GM21526 (cell line): ENCODE results near the gene CCDC134.
"Not testable (repeated sequence)": the region's sequence is repeated elsewhere in the genome, so short reads cannot be mapped to it uniquely, and the experiment has no call there.

ENCODE experiments used
- ATAC-seq: cut with Tn5 transposase; IDR thresholded peaks from one replicate; pipeline ENCODE4 v1.9.1; 2021; ENCODE audit warnings: moderate library complexity; ENCODE audit not compliant: unreplicated experiment, low FRiP score

CCDC134 gene

GRCh38 chr22:41821471-41822316, 21.2 kb downstream of the CCDC134 start:
- ATAC-seq: no peak

DNA sequence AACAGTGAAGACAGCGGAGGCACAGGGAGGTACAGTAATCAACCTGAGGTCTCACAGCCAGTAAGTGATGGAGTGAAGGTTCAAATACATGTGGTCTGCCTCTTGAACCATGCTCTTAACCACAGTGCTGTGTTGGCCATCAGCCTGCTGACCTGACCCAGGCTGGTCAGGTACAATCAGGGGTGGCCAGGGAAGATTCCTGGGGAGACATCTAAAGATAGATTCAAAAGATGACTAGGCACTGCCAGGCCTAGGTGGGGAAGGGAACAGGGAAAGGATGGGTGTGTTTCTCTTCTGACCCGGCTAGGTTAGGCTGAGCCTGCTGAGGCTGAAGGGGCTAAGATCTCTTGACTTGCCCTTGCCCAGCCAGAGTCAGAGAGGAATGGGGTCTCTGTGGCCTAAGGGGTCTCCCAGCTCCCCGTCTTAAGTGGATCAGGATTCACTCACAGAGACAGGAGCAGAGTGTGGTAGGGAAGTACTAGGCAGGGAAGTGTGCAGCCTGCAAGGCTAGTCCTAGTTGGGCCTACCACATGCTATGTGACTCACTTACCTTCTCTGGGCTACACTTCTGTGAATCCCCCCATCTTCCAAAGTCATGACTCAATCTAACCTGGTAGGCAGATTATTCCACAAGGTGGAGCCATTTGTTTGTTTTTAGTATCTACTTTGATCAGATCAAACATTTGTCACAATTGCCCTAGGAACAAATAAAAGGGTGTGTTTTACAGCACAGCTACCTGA, 22.0 kb downstream of the CCDC134 start:
- no peak for ATAC-seq

DNA sequence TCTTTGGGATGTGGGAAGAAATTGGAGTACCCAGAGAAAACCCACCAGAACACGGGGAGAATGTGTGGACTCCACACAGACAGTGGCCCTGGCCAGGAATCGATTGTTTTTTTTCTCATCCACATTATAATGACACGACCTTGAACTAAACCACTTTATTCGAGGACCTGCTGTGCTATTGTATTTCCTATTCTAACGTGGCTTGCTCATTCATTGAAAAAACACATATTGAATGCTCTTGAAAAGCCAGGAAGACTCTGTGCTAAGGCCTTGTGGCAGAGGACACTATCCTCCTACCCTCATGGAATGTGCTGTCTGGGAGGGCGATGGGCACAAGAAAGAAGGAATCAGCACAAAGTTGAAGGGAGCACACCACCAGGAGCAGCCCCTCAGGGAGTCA, 23.3 kb downstream of the CCDC134 start:
- no peak for ATAC-seq

GRCh38 chr22:41825376-41825775, 24.9 kb downstream of the CCDC134 start:
- ATAC-seq: no peak

DNA sequence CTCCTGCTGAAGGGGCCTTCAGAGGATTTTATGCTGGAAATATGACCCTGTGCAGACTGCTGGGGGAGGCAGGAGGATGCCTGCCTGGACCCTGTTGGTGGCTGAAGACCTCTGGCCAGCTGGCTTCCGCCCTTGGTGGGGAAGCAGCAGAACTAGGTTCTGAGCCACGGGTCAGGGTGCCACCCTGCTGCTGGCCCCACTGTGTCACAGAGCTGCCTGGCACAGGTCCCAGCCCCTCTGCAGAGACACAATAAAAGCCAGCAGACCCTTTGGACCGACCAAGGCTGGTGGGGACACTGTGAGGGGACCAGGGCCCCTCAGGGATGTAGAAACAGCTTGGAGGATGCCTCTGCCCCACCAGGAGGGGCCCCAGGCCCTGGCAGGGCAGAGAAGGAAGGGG, 25.5 kb downstream of the CCDC134 start:
- ATAC-seq: no peak

DNA sequence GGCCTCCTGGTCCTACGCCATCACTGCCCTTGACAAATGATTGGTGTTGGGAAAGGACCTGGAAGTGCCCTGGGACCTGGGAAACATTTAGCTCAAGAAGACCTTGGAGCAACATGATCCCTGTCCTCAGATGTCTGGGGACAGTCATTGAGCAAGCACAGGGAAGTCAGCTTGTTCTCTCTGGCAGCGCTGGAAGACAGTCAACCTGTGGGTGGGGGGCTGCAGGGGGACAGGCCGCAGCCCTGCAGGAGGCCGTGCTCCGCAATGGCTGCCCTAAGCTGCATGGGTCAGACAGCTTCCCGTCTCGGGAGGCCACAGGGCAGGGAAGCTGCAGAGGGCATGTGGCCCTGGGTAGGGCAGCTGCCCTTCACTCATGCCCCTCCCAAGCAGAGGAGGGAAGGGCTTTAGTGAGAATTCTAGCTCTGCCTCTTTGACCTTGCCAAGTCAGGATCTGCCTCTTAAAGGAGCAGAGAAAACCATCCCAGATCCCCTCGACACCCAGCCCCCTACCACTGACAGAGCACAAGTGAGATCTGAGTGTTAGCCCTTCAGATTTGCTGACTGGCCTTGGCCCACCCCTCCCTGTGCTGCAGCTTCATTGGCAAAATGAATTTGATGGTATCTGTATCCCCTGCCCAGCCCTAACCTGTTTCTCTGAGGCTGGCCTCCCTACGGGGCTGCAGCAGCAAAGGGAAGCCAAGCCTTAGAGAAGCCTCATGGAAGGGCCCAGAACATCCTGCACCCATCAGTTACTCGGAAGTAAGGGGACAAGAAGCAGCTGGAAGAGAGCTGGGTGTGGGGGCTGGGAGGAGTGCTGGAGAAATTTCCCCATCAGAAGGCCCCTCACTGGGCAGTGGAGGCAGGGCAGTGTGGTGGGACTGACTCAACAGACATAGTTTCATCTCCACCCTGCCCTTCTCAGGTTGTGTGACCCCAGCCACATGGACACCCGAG, 26.2 kb downstream of the CCDC134 start:
- ATAC-seq: no peak

- no peak for ATAC-seq
Measured at GRCh38 chr22:41827671-41828070, 27.2 kb downstream of the CCDC134 start.

- ATAC-seq: no peak
Measured at GRCh38 chr22:41828516-41828915, 28.0 kb downstream of the CCDC134 start.

GRCh38 chr22:41830174-41830573, 29.7 kb downstream of the CCDC134 start:
- no peak for ATAC-seq

DNA sequence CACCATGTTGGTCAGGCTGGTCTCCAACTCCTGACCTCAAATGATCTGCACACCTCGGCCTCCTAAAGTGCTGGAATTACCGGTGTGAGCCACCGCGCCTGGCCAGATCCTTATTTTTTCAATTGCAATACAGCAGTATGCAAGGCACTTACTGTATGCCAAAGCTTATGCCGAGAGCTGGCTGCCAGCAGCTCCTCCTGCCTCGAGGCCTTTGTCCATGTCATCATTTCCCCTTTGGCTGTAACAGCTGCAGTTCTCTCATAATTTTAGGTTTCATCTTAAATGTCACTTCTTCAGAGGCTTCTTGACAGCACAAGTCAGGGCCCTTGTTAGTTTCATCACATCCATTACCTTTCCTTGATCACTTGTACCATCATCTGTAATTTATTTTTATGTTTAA, 30.9 kb downstream of the CCDC134 start:
- no peak for ATAC-seq

DNA sequence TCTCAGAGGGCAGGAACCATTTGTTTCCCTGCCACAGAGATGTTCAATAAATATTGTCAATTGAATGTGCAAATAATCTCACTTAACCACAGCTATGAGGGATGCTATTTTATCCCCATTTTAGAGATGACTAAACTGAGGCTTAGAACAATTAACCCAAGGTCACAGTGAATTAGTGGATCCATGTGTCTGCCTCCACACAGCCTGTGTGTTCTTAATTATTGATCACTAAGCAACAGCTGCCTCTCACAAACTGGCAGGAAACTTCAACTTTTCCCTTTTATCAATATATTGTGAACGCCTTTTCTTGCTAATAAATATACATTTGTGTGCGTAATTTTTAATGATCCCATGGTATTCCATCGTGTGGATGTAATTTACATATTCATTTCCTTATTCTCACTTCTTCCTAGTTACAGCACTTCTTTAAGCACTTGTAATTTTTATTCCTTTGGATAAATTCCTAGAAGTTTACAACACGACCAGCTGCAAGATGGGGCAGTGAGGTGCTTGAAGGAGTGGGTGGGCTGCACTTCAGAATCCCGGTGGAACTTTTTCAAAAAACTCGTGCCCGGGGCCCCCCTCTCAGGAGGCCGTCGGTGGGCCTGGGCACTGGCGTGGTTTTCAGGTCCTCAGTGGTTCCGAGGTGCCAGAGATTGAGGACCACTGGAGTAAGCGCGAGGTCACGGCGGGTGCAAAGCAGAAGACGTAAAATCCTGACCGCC, 31.5 kb downstream of the CCDC134 start:
- ATAC-seq: no peak

- peak; percentile 78 for ATAC-seq
Measured at GRCh38 chr22:41832553-41833368, 32.3 kb downstream of the CCDC134 start, which contains the start of gene SREBF2. Gene SREBF2, plus strand, starts transcription at chr22:41833105. Its CDS starts 166 bp downstream, at chr22:41833271.

- ATAC-seq: peak; percentile 12
Measured at GRCh38 chr22:41833369-41834004, 33.0 kb downstream of the CCDC134 start.

DNA sequence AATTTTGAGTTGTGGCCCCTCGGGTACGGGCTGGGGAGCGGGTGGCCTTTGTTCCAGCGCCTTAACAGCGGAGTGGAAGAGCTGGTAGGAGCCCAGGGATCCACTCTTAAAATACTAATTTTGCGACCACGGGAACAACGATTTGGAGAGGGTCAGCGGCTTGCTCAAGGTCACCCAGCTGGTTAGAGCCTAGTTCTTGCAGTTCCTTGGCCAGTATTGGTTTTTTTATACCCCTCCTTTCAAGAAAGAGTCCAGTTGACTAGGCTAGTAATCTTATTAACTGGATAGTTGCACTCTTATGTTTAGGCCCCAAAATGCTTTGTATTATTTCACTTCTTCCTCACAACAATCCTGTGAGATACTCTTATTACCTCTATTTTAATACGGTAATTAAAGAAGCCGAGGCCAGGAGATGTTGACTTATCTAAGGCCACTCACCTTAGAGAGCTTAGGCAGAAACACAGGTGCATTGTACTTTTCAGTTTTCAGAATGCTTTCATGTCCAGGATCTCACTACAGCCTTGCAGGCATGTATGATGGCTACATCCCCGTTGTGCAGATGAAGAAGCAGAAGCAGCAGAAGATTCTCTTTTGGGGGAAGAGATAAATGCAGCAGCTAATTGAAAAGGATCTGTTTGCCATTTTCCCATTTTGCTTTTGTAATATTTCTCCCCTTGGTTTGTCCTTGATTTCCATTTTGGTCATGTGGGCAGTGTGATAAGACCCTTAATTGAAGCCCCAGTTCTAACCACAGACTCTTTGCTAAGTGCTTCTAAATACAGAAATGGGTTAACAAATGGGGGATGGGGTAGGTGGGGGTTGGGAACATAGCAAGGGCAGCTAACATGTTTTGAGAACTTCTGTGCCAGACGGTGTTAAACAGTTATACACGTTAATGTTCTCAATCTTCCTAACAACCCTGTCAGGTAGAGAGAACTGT, 33.8 kb downstream of the CCDC134 start:
- ATAC-seq: no peak

DNA sequence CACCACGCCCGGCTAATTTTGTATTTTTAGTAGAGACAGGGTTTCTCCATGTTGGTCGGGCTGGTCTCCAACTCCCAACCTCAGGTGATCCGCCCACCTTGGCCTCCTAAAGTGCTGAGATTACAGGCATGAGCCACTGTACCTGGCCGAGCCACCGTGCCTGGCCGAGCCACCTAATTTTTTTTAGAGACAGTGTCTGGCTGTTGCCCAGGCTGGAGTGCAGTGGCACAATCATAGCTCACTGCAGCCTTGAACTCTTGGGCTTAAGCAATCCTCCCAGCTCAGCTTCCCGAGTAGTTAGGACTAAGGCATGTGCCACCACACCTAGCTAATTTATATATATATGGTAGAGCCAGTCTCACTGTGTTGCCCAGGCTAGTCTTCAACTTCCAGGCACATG, 35.0 kb downstream of the CCDC134 start:
- not testable (repeated sequence) for ATAC-seq

DNA sequence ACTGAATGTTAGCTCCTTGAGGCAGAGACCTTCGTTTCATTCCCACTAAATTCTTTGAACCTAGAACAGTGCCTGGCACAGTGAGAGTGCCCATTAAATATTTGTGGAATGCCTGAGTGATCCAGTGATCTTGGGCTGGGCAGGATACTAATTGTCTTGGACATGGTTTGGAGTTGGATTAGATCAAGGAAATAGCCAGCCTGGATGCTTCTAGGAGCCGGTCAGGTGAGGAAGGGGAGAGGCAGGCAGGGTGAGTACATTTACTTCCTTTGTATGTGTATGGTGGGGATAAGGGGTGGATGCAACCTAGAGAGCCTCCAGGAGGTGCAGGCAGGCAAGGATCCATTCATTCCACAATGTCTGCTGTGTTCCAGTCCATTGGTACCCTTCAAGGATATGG, 36.1 kb downstream of the CCDC134 start:
- ATAC-seq: no peak

DNA sequence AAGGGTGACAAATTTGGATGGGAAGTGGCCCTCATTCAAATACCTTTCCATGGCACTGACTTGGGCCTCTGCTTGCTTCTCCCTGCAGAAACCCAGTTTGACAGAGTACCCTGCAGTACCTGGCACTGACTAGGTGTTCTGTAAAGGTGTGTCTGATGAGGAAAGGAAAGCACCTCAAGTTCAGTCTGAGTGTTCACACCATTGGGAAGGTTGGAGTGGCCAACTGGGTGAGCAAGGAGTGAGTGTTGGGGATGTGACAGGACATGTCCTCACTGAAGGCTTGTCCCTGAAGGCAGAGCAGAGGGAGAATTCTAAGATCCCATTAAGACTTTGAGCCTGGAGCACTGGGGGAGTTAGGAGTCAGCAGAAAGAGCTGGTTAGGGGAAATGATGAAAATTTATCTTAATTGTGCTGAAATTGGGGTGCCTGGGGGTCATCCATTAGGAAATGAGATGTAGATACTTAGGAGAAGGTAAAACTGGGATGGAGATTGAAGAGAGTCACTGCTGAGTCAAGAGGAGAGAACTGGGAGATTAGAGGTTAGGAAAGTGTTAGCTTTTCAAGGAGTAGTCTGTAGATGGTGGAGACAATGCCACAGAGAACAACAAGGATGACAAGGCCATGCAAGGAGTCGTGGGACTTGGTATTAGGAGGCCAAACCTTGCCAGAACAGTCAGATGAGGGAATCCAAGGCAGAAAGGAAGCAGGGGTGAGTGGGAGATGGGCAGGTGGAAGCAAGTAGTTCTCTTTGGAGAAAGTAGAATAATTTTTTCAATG, 38.6 kb downstream of the CCDC134 start:
- no peak for ATAC-seq
